Ovary (tissue), 3 donors: ENCODE results near the gene CDC25A.

Source experiments
- EP300 ChIP-seq: sonication (generic); formaldehyde crosslinking; IDR thresholded peaks from one replicate; pipeline ENCODE4 v1.6.1; 2017; ENCODE audit warnings: antibody characterized with exemption
- POLR2A ChIP-seq: fragments of 450-650 bp; IDR thresholded peaks from one replicate; pipeline ENCODE4 v1.6.1; 2017; ENCODE audit warnings: antibody characterized with exemption, mild to moderate bottlenecking, moderate library complexity
- TF ChIP-seq, protein P1 (sequence below), 3 donors: fragments of 450-650 bp in 2 of 3; fragments of 200-600 bp in 1 of 3; IDR thresholded peaks; one replicate each; pipeline versions ENCODE4 v1.5.1 to v1.8.0; 2016 to 2022; ENCODE audit warnings: antibody characterized with exemption in 3 of 3, mild to moderate bottlenecking in 1 of 3
- donor health status: DM: no; HTN: no; CAD: no.

DNA sequence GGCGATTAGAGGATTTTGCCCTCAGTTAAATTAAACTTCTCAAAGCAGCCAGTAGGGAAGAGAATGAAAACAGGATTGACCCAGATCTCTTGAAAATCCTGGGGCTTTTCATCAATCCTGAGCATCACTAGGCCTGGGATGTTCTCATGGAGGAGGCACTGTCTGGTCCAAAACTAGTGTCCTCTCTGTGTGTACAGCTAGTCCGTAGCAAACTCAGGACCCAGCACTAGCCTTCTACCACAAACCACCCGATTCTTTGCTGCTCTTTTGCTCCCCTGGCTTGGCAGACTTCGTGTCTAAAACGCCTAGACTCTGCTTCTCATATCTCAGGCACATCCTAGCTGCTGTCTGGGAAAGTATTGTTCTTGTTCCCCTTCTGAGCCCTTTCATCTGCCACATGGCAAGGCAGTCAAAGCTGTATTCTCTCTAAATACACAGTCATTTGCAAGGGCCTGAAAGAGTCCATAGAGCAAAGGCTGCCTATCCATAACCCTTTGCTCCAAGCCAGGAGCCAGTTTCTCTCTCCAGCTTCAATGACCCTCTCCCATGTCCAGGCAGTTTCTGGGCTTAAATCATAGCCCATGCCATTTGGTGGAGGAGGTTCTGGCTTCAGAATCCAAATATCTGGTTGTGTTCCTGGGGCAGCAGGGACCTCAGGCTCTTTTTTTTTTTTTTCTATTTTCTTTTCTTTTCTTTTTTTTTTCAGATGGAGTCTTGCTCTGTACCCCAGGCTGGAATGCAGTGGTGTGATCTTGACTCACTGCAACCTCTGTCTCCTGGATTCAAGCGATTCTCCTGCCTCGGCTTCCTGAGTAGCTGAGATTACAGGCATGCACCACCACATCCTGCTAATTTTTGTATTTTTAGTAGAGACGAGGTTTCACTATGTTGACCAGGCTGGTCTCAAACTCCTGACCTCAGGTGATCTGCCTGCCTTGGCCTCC is 52.4 kb downstream of the CDC25A start:
- TF ChIP-seq, protein P1, sequence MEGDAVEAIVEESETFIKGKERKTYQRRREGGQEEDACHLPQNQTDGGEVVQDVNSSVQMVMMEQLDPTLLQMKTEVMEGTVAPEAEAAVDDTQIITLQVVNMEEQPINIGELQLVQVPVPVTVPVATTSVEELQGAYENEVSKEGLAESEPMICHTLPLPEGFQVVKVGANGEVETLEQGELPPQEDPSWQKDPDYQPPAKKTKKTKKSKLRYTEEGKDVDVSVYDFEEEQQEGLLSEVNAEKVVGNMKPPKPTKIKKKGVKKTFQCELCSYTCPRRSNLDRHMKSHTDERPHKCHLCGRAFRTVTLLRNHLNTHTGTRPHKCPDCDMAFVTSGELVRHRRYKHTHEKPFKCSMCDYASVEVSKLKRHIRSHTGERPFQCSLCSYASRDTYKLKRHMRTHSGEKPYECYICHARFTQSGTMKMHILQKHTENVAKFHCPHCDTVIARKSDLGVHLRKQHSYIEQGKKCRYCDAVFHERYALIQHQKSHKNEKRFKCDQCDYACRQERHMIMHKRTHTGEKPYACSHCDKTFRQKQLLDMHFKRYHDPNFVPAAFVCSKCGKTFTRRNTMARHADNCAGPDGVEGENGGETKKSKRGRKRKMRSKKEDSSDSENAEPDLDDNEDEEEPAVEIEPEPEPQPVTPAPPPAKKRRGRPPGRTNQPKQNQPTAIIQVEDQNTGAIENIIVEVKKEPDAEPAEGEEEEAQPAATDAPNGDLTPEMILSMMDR (IDR thresholded peaks at IDR 0.05): no peak
- TF ChIP-seq EP300 (no peak), POLR2A (no peak)
